H1 (cell line): ENCODE results near the gene NLRP6. TPM values are rescaled to one million over a fixed set of nuclear protein-coding genes. Genes with fewer than 3 reads are reported as not detected.

Source experiments
- ATF2 ChIP-seq: IDR thresholded peaks from 2 replicates; pipeline ENCODE4 v1.6.1; 2012; ENCODE audit warnings: low read length, inconsistent platforms
- BRCA1 ChIP-seq: IDR thresholded peaks from 2 replicates; pipeline ENCODE4 v1.6.1; 2012; ENCODE audit warnings: low read depth, low read length, improper control_type of control experiment
- CREB1 ChIP-seq: IDR thresholded peaks from 2 replicates; pipeline ENCODE4 v1.6.1; 2012; ENCODE audit warnings: inconsistent platforms
- E2F6 ChIP-seq: IDR thresholded peaks from 2 replicates; pipeline ENCODE4 v1.6.1; 2012; ENCODE audit warnings: inconsistent platforms
- JUN ChIP-seq: IDR thresholded peaks from 2 replicates; pipeline ENCODE4 v1.6.1; 2011; ENCODE audit warnings: low read depth, mild to moderate bottlenecking, improper control_type of control experiment, low read length
- NANOG ChIP-seq: IDR thresholded peaks from 2 replicates; pipeline ENCODE4 v1.6.1; 2011; ENCODE audit warnings: low read length, low read depth, mild to moderate bottlenecking, inconsistent platforms; ENCODE audit not compliant: insufficient read depth, poor library complexity, severe bottlenecking
- POLR2A ChIP-seq, 2 experiments: IDR thresholded peaks; 1 replicate in 1 of 2; 2 replicates in 1 of 2; pipeline ENCODE4 v1.6.1; 2011; ENCODE audit warnings: low read depth in 2 of 2, low read length in 2 of 2, mild to moderate bottlenecking in 2 of 2; ENCODE audit errors: control extremely low read depth in 1 of 2
- TAF7 ChIP-seq: optimal IDR thresholded peaks from 2 replicates; pipeline ENCODE3; 2011; ENCODE audit warnings: low read depth, mild to moderate bottlenecking, inconsistent platforms, low read length, moderate library complexity, borderline replicate concordance
- YY1 ChIP-seq: IDR thresholded peaks from 2 replicates; pipeline ENCODE4 v1.6.1; 2011; ENCODE audit warnings: low read depth, mild to moderate bottlenecking, low read length
- polyA plus RNA-seq, 7 experiments: library from polyadenylated mRNA; depleted of rRNA in 3 of 7; stranded (reverse) in 5 of 7; unstranded in 2 of 7; fragments of >200 nt in 5 of 7; fragments of 200-250 nt in 2 of 7; gene quantifications; 1 replicate in 5 of 7; 2 replicates in 1 of 7; 4 replicates in 1 of 7; pipeline versions ENCODE4 v1.2.1 to v1.2.3, GENCODE V29; 2011 to 2013; ENCODE audit warnings: missing spikeins in 2 of 7, mixed read lengths in 2 of 7
- total RNA-seq: library from RNA; stranded (reverse); fragmentation: NEBNext Ultra II Directional; extraction: Animal tissue kit (Norgen Biotek cat#: 25700); gene quantifications from 2 replicates; pipeline ENCODE4 v1.2.1, GENCODE V29; 2021

The NLRP6 gene
- total and polyA plus RNA-seq, 2 of the 8 experiments (the other 6 are each of a cell fraction or from before 2014, with no cell fraction given), result not detected

- TF ChIP-seq ATF2 (no peak), YY1 (no peak), BRCA1 (no peak), CREB1 (no peak), TAF7 (no peak), E2F6 (no peak), JUN (no peak), POLR2A (IDR thresholded peaks at IDR 0.05; ENCODE audit: control extremely low read depth in 1 of 2, low read depth in 2 of 2, low read length in 2 of 2) (no peak), NANOG (no peak)
These were observed 5.8 kb upstream of the NLRP6 start (continued) for GRCh38 chr11:272195-272930.
